B cell (primary cell): ENCODE results near the gene MYOM3. TPM values are rescaled to one million over a fixed set of nuclear protein-coding genes. Genes with fewer than 3 reads are reported as not detected.

Source experiments
- ATAC-seq: fragments of 200-7000 bp; cut with Tn5 transposase; one replicate; pipeline ENCODE4 v1.10.0; 2021; ENCODE audit warnings: low read depth, mild to moderate bottlenecking, moderate number of reproducible peaks, moderate library complexity
- CTCF ChIA-PET: fragments of 350-600 bp; sonication (Branson Sonifier 250); formaldehyde crosslinking; loops from one replicate; lab custom pipeline; 2021; ENCODE audit warnings: antibody characterized with exemption, inconsistent platforms; lab: Charles Lee
- POLR2A ChIA-PET: fragments of 350-600 bp; sonication (Branson Sonifier 250); formaldehyde crosslinking; loops from one replicate; lab custom pipeline; 2021; ENCODE audit warnings: antibody characterized with exemption; lab: Charles Lee
- DNase-seq: peaks from one replicate; pipeline ENCODE4 v3.0.0; 2013
- H2AFZ ChIP-seq: 2 replicates; pipeline ENCODE4 v1.6.1; 2012; ENCODE audit warnings: mild to moderate bottlenecking, low read depth, low read length; ENCODE audit not compliant: insufficient read depth, poor library complexity, severe bottlenecking
- H3K27ac ChIP-seq, 2 donors: 1 replicate in 1 of 2; 2 replicates in 1 of 2; pipeline ENCODE4 v1.5.1; 2012 to 2013; ENCODE audit warnings: low read length in 2 of 2, mild to moderate bottlenecking in 2 of 2, moderate library complexity in 1 of 2
- H3K27me3 ChIP-seq, 4 experiments: fragments of 200-600 bp in 1 of 4; sonication (generic) in 1 of 4; replicated peaks in 1 of 4; 1 replicate in 2 of 4; 2 replicates in 2 of 4; pipeline versions ENCODE4 v1.6.1 to v1.7.0; 2013 to 2016; ENCODE audit warnings: low read length in 3 of 4, mild to moderate bottlenecking in 2 of 4, mixed read lengths in 1 of 4, moderate library complexity in 1 of 4; ENCODE audit not compliant: insufficient read depth in 4 of 4, control insufficient read depth in 3 of 4; ENCODE audit errors: control extremely low read depth in 1 of 4
- H3K36me3 ChIP-seq, 2 experiments: replicated peaks in 1 of 2; 1 replicate in 1 of 2; 2 replicates in 1 of 2; pipeline versions ENCODE4 v1.6.1 to v1.7.1; 2013; ENCODE audit warnings: low read length in 1 of 2; ENCODE audit not compliant: insufficient read depth in 2 of 2, control insufficient read depth in 1 of 2; ENCODE audit errors: control extremely low read depth in 1 of 2, extremely low read depth in 1 of 2
- H3K4me1 ChIP-seq, 2 donors: fragments of 200-600 bp in 1 of 2; sonication (generic) in 1 of 2; 1 replicate in 1 of 2; 2 replicates in 1 of 2; pipeline versions ENCODE4 v1.5.1 to v1.6.1; 2013 to 2017; ENCODE audit warnings: low read length in 2 of 2; ENCODE audit not compliant: control insufficient read depth in 2 of 2, insufficient read depth in 2 of 2
- H3K4me2 ChIP-seq: replicated peaks from 2 replicates; pipeline ENCODE3; 2012; ENCODE audit warnings: mild to moderate bottlenecking, low read depth, low read length; ENCODE audit not compliant: poor library complexity, severe bottlenecking
- H3K4me3 ChIP-seq, 5 experiments: fragments of 200-600 bp in 1 of 5; sonication (generic) in 1 of 5; 1 replicate in 3 of 5; 2 replicates in 2 of 5; pipeline versions ENCODE4 v1.5.1 to v1.7.0; 2011 to 2016; ENCODE audit warnings: low read length in 4 of 5, mild to moderate bottlenecking in 4 of 5, low read depth in 2 of 5, control low read depth in 1 of 5, moderate library complexity in 1 of 5; ENCODE audit not compliant: insufficient read depth in 1 of 5; ENCODE audit errors: control extremely low read depth in 1 of 5, extremely low read depth in 1 of 5
- H3K79me2 ChIP-seq: fragments of 200-600 bp; sonication (generic); one replicate; pipeline ENCODE4 v1.6.0; 2016; ENCODE audit warnings: low read length; ENCODE audit not compliant: control insufficient read depth, insufficient read depth
- H3K9ac ChIP-seq: fragments of 200-600 bp; sonication (generic); 2 replicates; pipeline ENCODE4 v1.6.1; 2017; ENCODE audit warnings: mild to moderate bottlenecking, low read length, moderate library complexity
- H3K9me3 ChIP-seq, 3 donors: one replicate each; pipeline versions ENCODE4 v1.6.1 to v1.7.1; 2013; ENCODE audit warnings: low read length in 2 of 3; ENCODE audit not compliant: control insufficient read depth in 2 of 3, insufficient read depth in 1 of 3; ENCODE audit errors: control extremely low read depth in 1 of 3
- H4K20me1 ChIP-seq: 2 replicates; pipeline ENCODE4 v1.6.0; 2012; ENCODE audit warnings: mild to moderate bottlenecking, low read length; ENCODE audit not compliant: insufficient read depth, control insufficient read depth, poor library complexity, severe bottlenecking
- H3K27ac Mint-ChIP-seq: one replicate; pipeline ENCODE4 v1.8.0; 2021; ENCODE audit warnings: mixed read lengths
- H3K27me3 Mint-ChIP-seq: one replicate; pipeline ENCODE4 v1.8.0; 2021; ENCODE audit warnings: mixed read lengths
- H3K4me1 Mint-ChIP-seq: one replicate; pipeline ENCODE4 v1.8.0; 2021; ENCODE audit warnings: mixed read lengths
- H3K4me3 Mint-ChIP-seq: one replicate; pipeline ENCODE4 v1.8.0; 2021; ENCODE audit warnings: mixed read lengths
- H3K9me3 Mint-ChIP-seq: one replicate; pipeline ENCODE4 v1.8.0; 2022; ENCODE audit warnings: mixed read lengths; ENCODE audit not compliant: insufficient read depth
- CTCF ChIP-seq: fragments of 200-600 bp; IDR thresholded peaks from one replicate; pipeline ENCODE4 v1.8.0; 2022; ENCODE audit warnings: antibody characterized with exemption, mild to moderate bottlenecking
- EZH2 ChIP-seq: IDR thresholded peaks from 2 replicates; pipeline ENCODE4 v1.6.1; 2012; ENCODE audit warnings: borderline replicate concordance, low read depth, mild to moderate bottlenecking, moderate library complexity, low read length; ENCODE audit not compliant: insufficient read depth, poor library complexity, severe bottlenecking
- WGBS: methylation state at CpG from one replicate; pipeline ENCODE4 v1.1.5; 2013; ENCODE audit warnings: missing lambda C conversion rate; ENCODE audit not compliant: insufficient coverage; 5-methylcytosine and 5-hydroxymethylcytosine counted together
- intact Hi-C: fragments of 100-400 bp; cut with micrococcal nuclease; formaldehyde crosslinking; loops from one replicate; pipeline ENCODE4 v1.10.0; 2022
- polyA plus RNA-seq: library from polyadenylated mRNA; depleted of rRNA; stranded (reverse); fragments of >200 nt; gene quantifications from 2 replicates; pipeline ENCODE4 v1.2.3, GENCODE V29; 2012
- total RNA-seq, 2 donors: library from RNA; stranded (reverse); fragments of 120-200 nt in 1 of 2; gene quantifications; 1 replicate in 1 of 2; 2 replicates in 1 of 2; pipeline versions ENCODE4 v1.2.3 to v1.2.4, GENCODE V29; 2013 to 2022

MYOM3 gene
- total and polyA plus RNA-seq, 2 donors (not counting 1 experiment from before 2014, with no cell fraction given), result not detected

GRCh38 chr1:24082372-24082771 is 29.6 kb downstream of the MYOM3 start:
- no peak overlapping the region for H3K27ac Mint-ChIP-seq
- no peak overlapping the region for H3K4me3 Mint-ChIP-seq
- H3K36me3 ChIP-seq, result no peaks in the 10 kb centered on the region
- H3K27me3 Mint-ChIP-seq, result peaks cover 22% of the 10 kb centered on the region
- POLR2A ChIA-PET, result no interaction called here
- H3K9ac ChIP-seq, result no peak overlapping the region
- H2AFZ ChIP-seq, result no peak overlapping the region
- DNase-seq, result no peak
- H3K4me3 ChIP-seq, result no peak overlapping the region
- intact Hi-C loops, result no loop called here
- no peak overlapping the region for H3K27ac ChIP-seq
- TF ChIP-seq EZH2, result no peak
- no peaks in the 10 kb centered on the region for H4K20me1 ChIP-seq
- ATAC-seq, result no peak
- no peaks in the 10 kb centered on the region for H3K79me2 ChIP-seq
- WGBS, result 80% methylated on average over 8 of the region's 8 CpGs
- no peaks in the 10 kb centered on the region for H3K9me3 Mint-ChIP-seq
- H3K4me1 ChIP-seq, result no peaks in the 10 kb centered on the region
- H3K9me3 ChIP-seq, result no peaks in the 10 kb centered on the region
- H3K4me2 ChIP-seq, result no peak overlapping the region
- CTCF ChIA-PET, result interaction anchor here (1.0 to 1.3 kb wide), 2 partner anchors 11 to 68 kb away, joined by 3 read pairs; no protein-coding TSS in a partner anchor
- H3K4me1 Mint-ChIP-seq, result no peaks in the 10 kb centered on the region
- H3K27me3 ChIP-seq, result no peaks in the 10 kb centered on the region

- CTCF ChIA-PET, result interaction anchor here (2.0 kb wide), 1 partner anchor 10 kb away, joined by 6 read pairs; no protein-coding TSS in a partner anchor
- no peak overlapping the region for H2AFZ ChIP-seq
- H3K27ac ChIP-seq, result no peak overlapping the region
- Mint-ChIP-seq H3K27ac (no peak overlapping the region), H3K27me3 (peaks cover 15% of the 10 kb centered on the region), H3K4me1 (no peaks in the 10 kb centered on the region), H3K4me3 (no peak overlapping the region), H3K9me3 (no peaks in the 10 kb centered on the region)
- no peaks in the 10 kb centered on the region for H4K20me1 ChIP-seq
- TF ChIP-seq EZH2 (no peak), CTCF (no peak)
- H3K9me3 ChIP-seq, result no peaks in the 10 kb centered on the region
- no peak overlapping the region for H3K4me3 ChIP-seq
- H3K27me3 ChIP-seq, result no peaks in the 10 kb centered on the region
- DNase-seq (no peak), ATAC-seq (no peak)
- POLR2A ChIA-PET, result no interaction called here
- H3K9ac ChIP-seq, result no peak overlapping the region
- no peaks in the 10 kb centered on the region for H3K36me3 ChIP-seq
- intact Hi-C loops, result no loop called here
- H3K79me2 ChIP-seq, result no peaks in the 10 kb centered on the region
- H3K4me1 ChIP-seq, result no peaks in the 10 kb centered on the region
- WGBS, result 98% methylated on average over 5 of the region's 6 CpGs
- no peak overlapping the region for H3K4me2 ChIP-seq
Measured at GRCh38 chr1:24081190-24081589, 30.7 kb downstream of the MYOM3 start.
